T-helper 2 cell treated with Interferon-gamma antibody and Interleukin-4, amounts not matched to agents 100 ng/mL and 5 ng/mL, for 36 hours (primary cell): ENCODE data around the gene ATP13A1. TPM values are rescaled to one million over a fixed set of nuclear protein-coding genes. Genes with fewer than 3 reads are reported as not detected.
"Not testable (repeated sequence)": the region's sequence is repeated elsewhere in the genome, so short reads cannot be mapped to it uniquely, and the experiment has no call there.

Source experiments
- intact Hi-C: fragments of 100-400 bp; cut with micrococcal nuclease; formaldehyde crosslinking; loops from one replicate; pipeline ENCODE4 v1.15.1; 2023
- total RNA-seq: library from RNA; stranded (reverse); gene quantifications from 2 replicates; pipeline ENCODE4 v1.2.3, GENCODE V29; 2022

ATP13A1 gene
- total RNA-seq, 1 donor from 2014 or later, result 89.3 TPM

- intact Hi-C loops, result loop anchor here (1.0 to 5.0 kb wide), 2 partner anchors 17 to 84 kb away; partner anchors contain the start of gene GMIP
Observed at GRCh38 chr19:19626516-19627472, 36.7 kb downstream of the ATP13A1 start.

- intact Hi-C loops, result no loop called here
Observed at GRCh38 chr19:19624032-19624570, 39.4 kb downstream of the ATP13A1 start.

DNA sequence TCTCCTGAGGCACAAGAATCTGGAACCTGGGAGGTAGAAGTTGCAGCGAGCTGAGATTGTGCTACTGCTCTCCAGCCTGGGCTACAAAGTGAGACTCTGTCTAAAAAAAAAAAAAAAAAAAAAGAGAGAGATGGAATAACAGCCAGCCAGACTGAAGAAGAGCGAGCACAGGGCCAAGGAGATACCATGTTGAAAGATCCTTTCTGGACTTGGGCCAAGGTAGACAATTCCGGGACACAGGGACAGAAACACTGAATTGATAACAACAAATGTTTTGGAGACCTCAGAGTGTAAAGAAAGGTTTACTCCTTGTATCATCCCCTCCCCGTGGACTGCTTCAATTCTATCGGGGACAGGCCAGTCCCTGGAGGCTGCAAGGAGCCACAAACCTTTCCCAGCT is 40.1 kb downstream of the ATP13A1 start:
- intact Hi-C loops, result no loop called here

GRCh38 chr19:19619849-19620210 is 43.6 kb downstream of the ATP13A1 start:
- intact Hi-C loops, result no loop called here

- intact Hi-C loops, result no loop called here
Observed at GRCh38 chr19:19619181-19619848, 44.2 kb downstream of the ATP13A1 start.

DNA sequence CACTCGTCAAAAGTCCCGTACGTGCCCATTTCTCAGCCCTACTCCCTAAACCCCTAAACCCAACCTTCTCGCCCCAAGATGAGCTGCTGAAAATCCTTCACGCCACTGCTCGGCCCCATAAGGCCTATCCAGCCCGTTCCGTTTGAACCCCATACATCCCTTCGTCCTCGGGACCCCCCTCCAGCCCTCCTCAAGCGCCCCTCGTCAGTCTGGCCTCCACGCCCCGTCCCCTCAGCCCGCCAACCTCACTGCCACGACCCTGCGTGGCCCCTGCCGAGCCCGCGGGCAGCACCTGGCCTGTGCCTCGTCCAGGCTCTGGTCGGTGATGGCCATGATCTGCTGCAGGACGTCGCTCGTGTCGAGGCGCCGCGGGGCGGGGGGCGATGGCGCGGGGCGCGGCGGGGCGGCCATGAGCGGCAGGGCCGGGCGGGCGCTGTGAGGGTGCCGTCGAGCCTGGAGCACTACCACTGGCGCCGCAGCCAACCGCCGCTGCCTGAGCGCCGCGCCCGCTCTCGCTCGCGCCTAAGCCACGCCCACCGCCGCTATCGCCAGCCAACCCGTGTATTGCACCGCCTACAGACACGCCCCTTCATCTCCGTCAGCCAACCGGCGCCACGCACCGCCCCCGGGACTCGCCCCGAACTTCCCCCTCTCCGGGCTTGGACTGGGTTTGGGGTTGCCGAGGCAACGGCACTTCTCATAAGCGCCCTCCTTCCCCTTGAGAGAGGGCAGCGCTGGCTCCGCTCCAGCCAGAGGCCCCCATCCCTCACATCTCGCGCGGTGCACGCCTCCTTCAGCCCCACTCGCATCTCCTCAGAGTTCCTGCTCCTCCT is 45.0 kb downstream of the ATP13A1 start, which contains the start of gene PBX4:
Gene PBX4 (minus strand): TSS at position 469 of the 833 bp plus-strand sequence. CDS start 58 bp downstream, at position 411.
- intact Hi-C loops, result loop anchor here (1.0 kb wide), 4 partner anchors 10 to 45 kb away; partner anchors contain the start of genes ATP13A1, GMIP and LPAR2

DNA sequence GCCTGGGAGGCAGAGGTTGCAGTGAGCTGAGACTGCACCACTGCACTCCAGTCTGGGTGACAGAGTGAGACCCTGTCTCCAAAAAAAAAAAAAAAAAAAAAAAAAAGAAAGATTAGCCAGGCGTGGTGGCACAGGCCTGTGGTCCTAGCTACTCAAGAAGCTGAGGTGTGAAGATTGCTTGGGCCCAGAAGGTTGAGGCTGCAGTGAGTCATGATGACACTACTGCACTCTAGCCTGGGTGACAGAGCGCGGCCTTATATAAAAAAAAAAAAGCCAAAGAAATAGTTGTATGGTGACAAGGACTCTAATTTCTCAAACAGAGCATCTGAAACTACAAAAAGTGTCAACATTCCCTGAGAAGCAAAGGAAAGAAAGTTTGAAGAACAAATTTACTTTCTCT is 48.4 kb downstream of the ATP13A1 start:
- intact Hi-C loops, result no loop called here

- intact Hi-C loops, result no loop called here
Observed at GRCh38 chr19:19613506-19613905, 50.0 kb downstream of the ATP13A1 start.

DNA sequence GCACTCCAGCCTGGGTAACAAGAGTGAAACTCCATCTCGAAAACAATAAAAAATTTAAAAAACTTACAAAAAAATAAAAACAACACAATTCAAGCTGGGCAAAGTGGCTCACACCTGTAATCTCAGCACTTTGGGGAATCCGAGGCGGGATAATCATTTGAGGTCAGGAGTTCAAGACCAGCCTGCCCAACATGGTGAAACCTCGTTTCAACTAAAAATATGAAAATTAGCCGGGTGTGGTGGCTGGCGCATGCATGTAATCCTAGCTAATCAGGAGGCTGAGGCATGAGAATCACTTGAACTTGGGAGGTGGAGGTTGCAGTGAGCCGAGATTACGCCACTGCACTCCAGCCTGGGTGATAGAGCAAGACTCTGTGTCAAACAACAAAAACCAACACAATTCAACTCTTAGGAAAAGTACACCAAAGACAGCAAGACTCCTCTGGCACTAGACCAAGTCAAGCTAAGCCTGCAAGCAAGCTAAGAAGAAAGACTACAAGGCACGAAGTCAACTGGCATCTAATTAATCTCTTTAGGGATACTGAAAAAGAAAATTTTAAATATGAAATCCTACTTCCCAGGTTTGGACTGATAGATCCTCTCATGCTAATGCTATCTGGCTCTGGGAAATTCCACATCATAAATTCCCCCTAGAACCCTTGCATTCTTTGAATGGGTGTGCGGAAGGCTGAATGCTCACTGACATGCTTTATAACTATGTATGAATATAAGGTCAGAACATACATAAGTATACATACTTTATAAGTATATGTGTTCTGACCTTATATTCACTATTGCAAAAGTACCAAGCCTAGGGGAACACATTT is 52.9 kb downstream of the ATP13A1 start:
- intact Hi-C loops, result no loop called here

DNA sequence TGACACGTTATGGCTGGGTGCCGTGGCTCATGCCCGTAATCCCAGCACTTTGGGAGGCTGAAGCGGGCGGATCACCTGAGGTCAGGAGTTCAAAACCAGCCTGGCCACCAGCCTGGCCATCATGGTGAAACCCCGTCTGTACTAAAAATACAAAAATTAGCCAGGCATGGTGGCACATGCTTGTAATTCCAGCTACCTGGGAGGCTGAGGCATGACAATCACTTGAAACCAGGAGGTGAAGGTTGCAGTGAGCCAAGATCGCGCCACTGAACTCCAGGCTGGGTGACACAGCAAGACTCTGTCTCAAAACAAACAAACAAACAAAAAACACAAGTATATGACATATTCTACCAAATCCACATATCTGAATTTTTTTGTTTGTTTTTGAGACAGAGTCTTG is 56.8 kb downstream of the ATP13A1 start:
- intact Hi-C loops, result not testable (repeated sequence)

GRCh38 chr19:19606021-19606420 is 57.5 kb downstream of the ATP13A1 start:
- intact Hi-C loops, result no loop called here

GRCh38 chr19:19602713-19603324 is 60.7 kb downstream of the ATP13A1 start:
- intact Hi-C loops, result no loop called here

DNA sequence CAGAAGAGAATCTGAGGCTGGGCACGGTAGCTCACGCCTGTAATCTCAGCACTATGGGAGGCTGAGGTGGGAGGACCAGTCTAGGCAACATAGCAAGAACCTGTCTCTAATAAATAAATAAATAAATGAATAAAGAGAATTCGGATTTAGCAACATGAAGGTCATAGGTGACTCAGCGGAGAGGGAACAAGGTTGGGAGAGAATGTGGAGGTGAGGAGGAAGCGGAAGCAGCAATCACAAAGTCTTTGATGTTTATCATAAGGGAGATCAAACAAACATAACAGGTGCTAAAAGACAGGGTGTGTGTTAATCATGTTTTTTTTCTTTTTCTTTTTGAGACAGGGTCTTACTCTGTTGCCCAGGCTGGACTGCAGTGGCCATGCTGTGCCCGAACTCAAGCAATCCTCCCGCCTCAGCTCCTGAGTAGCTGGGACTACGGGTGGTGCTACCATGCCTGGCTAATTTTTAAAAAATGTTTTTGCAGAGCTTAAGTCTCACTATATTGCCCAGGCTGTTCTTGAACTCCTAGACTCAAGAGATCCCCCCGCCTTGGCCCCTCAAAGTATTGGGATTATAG is 61.3 kb downstream of the ATP13A1 start:
- intact Hi-C loops, result no loop called here

GRCh38 chr19:19600793-19601330 is 62.6 kb downstream of the ATP13A1 start:
- intact Hi-C loops, result no loop called here

DNA sequence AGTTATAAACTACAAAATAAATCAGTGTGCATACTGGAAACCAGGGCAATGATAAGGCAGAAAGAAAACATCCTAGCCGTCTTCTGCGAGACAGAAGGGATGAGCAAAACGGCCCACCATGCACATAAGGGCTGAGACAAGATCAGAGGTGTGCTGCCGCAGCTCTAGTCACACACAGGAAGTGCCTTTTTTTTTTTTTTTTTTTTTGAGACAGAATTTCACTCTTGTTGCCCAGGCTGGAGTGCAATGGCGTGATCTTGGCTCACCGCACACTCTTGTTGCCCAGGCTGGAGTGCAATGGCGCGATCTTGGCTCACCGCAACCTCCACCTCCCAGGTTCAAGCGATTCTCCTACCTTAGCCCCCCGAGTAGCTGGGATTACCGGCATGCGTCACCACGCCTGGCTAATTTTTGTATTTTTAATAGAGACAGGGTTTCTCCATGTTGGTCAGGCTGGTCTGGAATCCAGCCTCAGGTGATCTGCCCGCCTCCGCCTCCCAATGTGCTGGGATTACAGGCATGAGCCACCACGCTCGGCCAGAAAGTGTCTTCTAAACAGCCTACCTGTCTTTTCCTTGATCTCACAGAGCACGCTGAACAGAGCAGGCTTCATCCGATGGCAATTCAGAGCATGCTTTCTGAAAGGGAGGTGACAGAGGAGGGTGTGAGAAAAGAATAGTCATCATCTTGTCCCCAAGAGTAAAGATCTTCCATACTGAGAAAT is 64.6 kb downstream of the ATP13A1 start:
- intact Hi-C loops, result loop anchor here (1.0 to 2.0 kb wide), 5 partner anchors 10 to 69 kb away; partner anchors contain the start of genes ATP13A1, GMIP, PBX4 and ZNF101

- intact Hi-C loops, result loop anchor here (1.0 to 2.0 kb wide), 5 partner anchors 9 to 70 kb away; partner anchors contain the start of genes ATP13A1, GMIP, PBX4 and ZNF101
Observed at GRCh38 chr19:19597809-19598306, 65.6 kb downstream of the ATP13A1 start.
